ENCODE data around the gene PTH2R.

GRCh38 chr2:208440716-208441115 is 34.1 kb downstream of the PTH2R start:
- TF ChIP-seq CTCF (conservative IDR thresholded peaks at IDR 0.05; ENCODE audit: low read depth, low read length) (no peak), EZH2 (IDR thresholded peaks at IDR 0.05; ENCODE audit: borderline replicate concordance, low read depth, low read length, poor library complexity, severe bottlenecking) (no peak)
